Liver (tissue), 9 donors: ENCODE measurements around the gene AIPL1. TPM values are rescaled to one million over a fixed set of nuclear protein-coding genes. Genes with fewer than 3 reads are reported as not detected.

Source experiments
- DNase-seq: peaks from one replicate; pipeline ENCODE4 v3.0.0-alpha.2; 2017; ENCODE audit warnings: low spot score
- H3K27ac ChIP-seq, 2 donors: one replicate each; pipeline ENCODE4 v1.7.0; 2013; ENCODE audit warnings: inconsistent platforms in 2 of 2, low read length in 2 of 2, control low read depth in 1 of 2, low read depth in 1 of 2, mild to moderate bottlenecking in 1 of 2
- H3K27me3 ChIP-seq, 4 donors: one replicate each; pipeline versions ENCODE4 v1.6.1 to v1.7.0; 2013; ENCODE audit warnings: low read length in 3 of 4, inconsistent platforms in 1 of 4, mild to moderate bottlenecking in 1 of 4, moderate library complexity in 1 of 4; ENCODE audit not compliant: control insufficient read depth in 4 of 4, insufficient read depth in 4 of 4
- H3K36me3 ChIP-seq, 4 donors: one replicate each; pipeline versions ENCODE4 v1.6.1 to v1.7.0; 2013; ENCODE audit warnings: low read length in 3 of 4, mild to moderate bottlenecking in 3 of 4, low read depth in 1 of 4, moderate library complexity in 1 of 4; ENCODE audit not compliant: control insufficient read depth in 4 of 4, insufficient read depth in 3 of 4
- H3K4me1 ChIP-seq, 4 donors: one replicate each; pipeline versions ENCODE4 v1.6.1 to v1.7.0; 2013; ENCODE audit warnings: low read length in 3 of 4, mild to moderate bottlenecking in 3 of 4, moderate library complexity in 1 of 4; ENCODE audit not compliant: control insufficient read depth in 4 of 4, insufficient read depth in 4 of 4
- H3K4me3 ChIP-seq, 3 donors: one replicate each; pipeline versions ENCODE4 v1.6.1 to v1.7.0; 2013; ENCODE audit warnings: low read length in 3 of 3, control low read depth in 1 of 3, low read depth in 1 of 3, mild to moderate bottlenecking in 1 of 3
- H3K9ac ChIP-seq, 2 donors: one replicate each; pipeline ENCODE4 v1.7.0; 2013; ENCODE audit warnings: low read length in 2 of 2, mild to moderate bottlenecking in 2 of 2, moderate library complexity in 2 of 2, control low read depth in 1 of 2, low read depth in 1 of 2
- H3K9me3 ChIP-seq, 4 donors: one replicate each; pipeline versions ENCODE4 v1.6.1 to v1.7.0; 2013; ENCODE audit warnings: low read length in 3 of 4; ENCODE audit not compliant: control insufficient read depth in 4 of 4
- EGR1 ChIP-seq, 2 donors: IDR thresholded peaks; 2 replicates each; pipeline ENCODE4 v1.6.1; 2016 to 2018; ENCODE audit warnings: antibody characterized with exemption in 2 of 2, low read depth in 2 of 2
- FOXA2 ChIP-seq: IDR thresholded peaks from 2 replicates; pipeline ENCODE4 v1.6.1; 2016; ENCODE audit warnings: antibody characterized with exemption
- GABPA ChIP-seq, 2 donors: IDR thresholded peaks in 1 of 2; conservative IDR thresholded peaks in 1 of 2; 2 replicates each; pipeline ENCODE4 v1.6.1; 2016; ENCODE audit warnings: antibody characterized with exemption in 2 of 2, mild to moderate bottlenecking in 1 of 2, moderate library complexity in 1 of 2
- HNF4A ChIP-seq, 2 donors: conservative IDR thresholded peaks; 2 replicates each; pipeline ENCODE4 v1.6.1; 2016; ENCODE audit warnings: antibody characterized with exemption in 2 of 2, mild to moderate bottlenecking in 2 of 2
- HNF4G ChIP-seq: IDR thresholded peaks from 2 replicates; pipeline ENCODE4 v1.6.1; 2016; ENCODE audit warnings: antibody characterized with exemption
- JUND ChIP-seq, 2 donors: IDR thresholded peaks; 2 replicates each; pipeline ENCODE4 v1.6.1; 2016; ENCODE audit warnings: antibody characterized with exemption in 2 of 2
- NR2F2 ChIP-seq: IDR thresholded peaks from 2 replicates; pipeline ENCODE4 v1.6.1; 2016; ENCODE audit warnings: antibody characterized with exemption
- RXRA ChIP-seq, 2 donors: IDR thresholded peaks; 2 replicates each; pipeline ENCODE4 v1.6.1; 2017 to 2018; ENCODE audit warnings: antibody characterized with exemption in 2 of 2, mild to moderate bottlenecking in 1 of 2
- TAF1 ChIP-seq: conservative IDR thresholded peaks from 2 replicates; pipeline ENCODE4 v1.6.1; 2016; ENCODE audit warnings: antibody characterized with exemption, mild to moderate bottlenecking
- YY1 ChIP-seq: IDR thresholded peaks from 2 replicates; pipeline ENCODE4 v1.6.1; 2016; ENCODE audit warnings: antibody characterized with exemption, mild to moderate bottlenecking
- WGBS: extraction: QIAGEN DNeasy Blood & Tissue Kit; methylation state at CpG from one replicate; pipeline ENCODE4 v1.1.7; 2013; 5-methylcytosine and 5-hydroxymethylcytosine counted together
- polyA plus RNA-seq, 2 donors: library from polyadenylated mRNA; stranded (reverse) in 1 of 2; unstranded in 1 of 2; fragments of 200-250 nt in 1 of 2; fragments of >200 nt in 1 of 2; fragmentation: Nextera tagmentation in 1 of 2; extraction: Ambion mirVana in 1 of 2; gene quantifications; one replicate each; pipeline versions ENCODE4 v1.2.1 to v1.2.3, GENCODE V29; 2013 to 2015
- total RNA-seq, 2 donors: library from RNA; depleted of rRNA; stranded (reverse); fragments of >200 nt; gene quantifications; one replicate each; pipeline ENCODE4 v1.2.3, GENCODE V29; 2014
- TF ChIP-seq, protein P1 (sequence below): IDR thresholded peaks from 2 replicates; pipeline ENCODE4 v1.6.1; 2016; ENCODE audit warnings: antibody characterized with exemption
- TF ChIP-seq, protein P2 (sequence below): IDR thresholded peaks from 2 replicates; pipeline ENCODE4 v1.6.1; 2016; ENCODE audit warnings: antibody characterized with exemption, mild to moderate bottlenecking
- TF ChIP-seq, protein P3 (sequence below): IDR thresholded peaks from 2 replicates; pipeline ENCODE4 v1.6.1; 2016; ENCODE audit warnings: antibody characterized with exemption
- donor health status: healthy.
- donor health status: healthy.
- donor health status: healthy.
- donor health status: healthy.
- donor health status: healthy.

AIPL1 gene
- total and polyA plus RNA-seq, 4 donors, result not detected

DNA sequence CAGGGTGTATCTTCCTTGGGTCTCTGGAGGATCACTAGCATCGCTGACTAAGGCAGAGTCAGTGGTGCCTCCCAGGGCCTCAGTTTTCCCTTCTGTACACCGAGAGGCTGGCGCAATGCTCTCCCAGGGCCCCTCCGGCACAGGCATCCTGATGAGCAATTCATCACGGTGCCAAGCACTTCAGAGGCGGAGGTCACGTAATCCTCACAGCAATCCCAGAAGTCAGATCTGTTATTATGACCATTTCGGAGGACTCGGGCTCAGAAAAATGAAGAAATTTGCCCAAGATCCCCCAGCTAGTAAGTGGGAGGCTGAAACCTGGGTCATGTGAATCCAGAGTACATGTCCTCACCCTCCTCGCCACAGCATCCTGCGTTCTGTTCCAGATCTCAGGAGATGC, 46.5 kb downstream of the AIPL1 start:
- peaks cover 0 to 2% (median 0%) of the 10 kb centered on the region in 4 donors for H3K27me3 ChIP-seq
- no peaks in the 10 kb centered on the region for H3K36me3 ChIP-seq
- H3K9me3 ChIP-seq, result no peaks in the 10 kb centered on the region
- H3K27ac ChIP-seq, result no peak overlapping the region
- H3K4me1 ChIP-seq, result peaks cover 0 to 8% (median 3%) of the 10 kb centered on the region in 4 donors
- no peak overlapping the region for H3K4me3 ChIP-seq
- TF ChIP-seq NR2F2 (no peak), TAF1 (no peak), HNF4G (no peak), EGR1 (IDR thresholded peaks at IDR 0.05; ENCODE audit: low read depth in 2 of 2) (no peak), RXRA (IDR thresholded peaks at IDR 0.05) (no peak), YY1 (no peak), FOXA2 (no peak), JUND (IDR thresholded peaks at IDR 0.05) (no peak), HNF4A (conservative IDR thresholded peaks at IDR 0.05) (no peak)
- TF ChIP-seq, protein P1, sequence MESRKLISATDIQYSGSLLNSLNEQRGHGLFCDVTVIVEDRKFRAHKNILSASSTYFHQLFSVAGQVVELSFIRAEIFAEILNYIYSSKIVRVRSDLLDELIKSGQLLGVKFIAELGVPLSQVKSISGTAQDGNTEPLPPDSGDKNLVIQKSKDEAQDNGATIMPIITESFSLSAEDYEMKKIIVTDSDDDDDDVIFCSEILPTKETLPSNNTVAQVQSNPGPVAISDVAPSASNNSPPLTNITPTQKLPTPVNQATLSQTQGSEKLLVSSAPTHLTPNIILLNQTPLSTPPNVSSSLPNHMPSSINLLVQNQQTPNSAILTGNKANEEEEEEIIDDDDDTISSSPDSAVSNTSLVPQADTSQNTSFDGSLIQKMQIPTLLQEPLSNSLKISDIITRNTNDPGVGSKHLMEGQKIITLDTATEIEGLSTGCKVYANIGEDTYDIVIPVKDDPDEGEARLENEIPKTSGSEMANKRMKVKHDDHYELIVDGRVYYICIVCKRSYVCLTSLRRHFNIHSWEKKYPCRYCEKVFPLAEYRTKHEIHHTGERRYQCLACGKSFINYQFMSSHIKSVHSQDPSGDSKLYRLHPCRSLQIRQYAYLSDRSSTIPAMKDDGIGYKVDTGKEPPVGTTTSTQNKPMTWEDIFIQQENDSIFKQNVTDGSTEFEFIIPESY, result no peak
- 90% methylated on average over 11 of the region's 11 CpGs for WGBS
- DNase-seq, result no peak
- no peak overlapping the region for H3K9ac ChIP-seq

DNA sequence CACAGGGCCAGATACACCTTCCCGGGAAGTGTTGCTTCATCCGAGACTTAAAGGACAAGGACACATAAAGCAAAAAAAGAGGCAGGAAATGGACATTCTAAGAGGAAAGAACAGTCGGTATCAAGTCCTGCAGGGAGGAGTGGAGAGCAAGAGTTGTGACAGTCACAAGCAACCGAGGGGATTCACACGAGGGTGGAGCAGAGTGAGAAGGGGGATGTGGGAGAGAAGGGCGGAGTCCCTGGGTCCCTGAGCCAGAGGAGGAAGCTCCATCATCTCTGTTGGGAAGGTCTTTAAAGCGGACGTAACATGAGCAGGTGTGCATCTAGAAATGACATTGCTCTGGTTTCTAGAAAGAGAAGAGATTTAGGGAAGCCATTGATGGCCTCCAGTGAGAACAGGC, 47.1 kb downstream of the AIPL1 start:
- no peak for DNase-seq
- WGBS, result 68% methylated on average over 8 of the region's 8 CpGs

More for the DNA sequence above, 47.1 kb downstream of the AIPL1 start:
- Histone ChIP-seq H3K9me3 (no peaks in the 10 kb centered on the region), H3K27me3 (peaks cover 0 to 2% (median 0%) of the 10 kb centered on the region in 4 donors), H3K36me3 (no peaks in the 10 kb centered on the region), H3K4me1 (peaks cover 0 to 5% (median 2%) of the 10 kb centered on the region in 4 donors), H3K9ac (no peak overlapping the region), H3K27ac (no peak overlapping the region), H3K4me3 (no peak overlapping the region)
- no peak for TF ChIP-seq YY1
- no peak for TF ChIP-seq GABPA (IDR thresholded peaks at IDR 0.05 in 1 of 2, conservative IDR thresholded peaks at IDR 0.05 in 1 of 2)
- TF ChIP-seq, protein P2, sequence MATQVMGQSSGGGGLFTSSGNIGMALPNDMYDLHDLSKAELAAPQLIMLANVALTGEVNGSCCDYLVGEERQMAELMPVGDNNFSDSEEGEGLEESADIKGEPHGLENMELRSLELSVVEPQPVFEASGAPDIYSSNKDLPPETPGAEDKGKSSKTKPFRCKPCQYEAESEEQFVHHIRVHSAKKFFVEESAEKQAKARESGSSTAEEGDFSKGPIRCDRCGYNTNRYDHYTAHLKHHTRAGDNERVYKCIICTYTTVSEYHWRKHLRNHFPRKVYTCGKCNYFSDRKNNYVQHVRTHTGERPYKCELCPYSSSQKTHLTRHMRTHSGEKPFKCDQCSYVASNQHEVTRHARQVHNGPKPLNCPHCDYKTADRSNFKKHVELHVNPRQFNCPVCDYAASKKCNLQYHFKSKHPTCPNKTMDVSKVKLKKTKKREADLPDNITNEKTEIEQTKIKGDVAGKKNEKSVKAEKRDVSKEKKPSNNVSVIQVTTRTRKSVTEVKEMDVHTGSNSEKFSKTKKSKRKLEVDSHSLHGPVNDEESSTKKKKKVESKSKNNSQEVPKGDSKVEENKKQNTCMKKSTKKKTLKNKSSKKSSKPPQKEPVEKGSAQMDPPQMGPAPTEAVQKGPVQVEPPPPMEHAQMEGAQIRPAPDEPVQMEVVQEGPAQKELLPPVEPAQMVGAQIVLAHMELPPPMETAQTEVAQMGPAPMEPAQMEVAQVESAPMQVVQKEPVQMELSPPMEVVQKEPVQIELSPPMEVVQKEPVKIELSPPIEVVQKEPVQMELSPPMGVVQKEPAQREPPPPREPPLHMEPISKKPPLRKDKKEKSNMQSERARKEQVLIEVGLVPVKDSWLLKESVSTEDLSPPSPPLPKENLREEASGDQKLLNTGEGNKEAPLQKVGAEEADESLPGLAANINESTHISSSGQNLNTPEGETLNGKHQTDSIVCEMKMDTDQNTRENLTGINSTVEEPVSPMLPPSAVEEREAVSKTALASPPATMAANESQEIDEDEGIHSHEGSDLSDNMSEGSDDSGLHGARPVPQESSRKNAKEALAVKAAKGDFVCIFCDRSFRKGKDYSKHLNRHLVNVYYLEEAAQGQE, result no peak
- TF ChIP-seq, protein P3, sequence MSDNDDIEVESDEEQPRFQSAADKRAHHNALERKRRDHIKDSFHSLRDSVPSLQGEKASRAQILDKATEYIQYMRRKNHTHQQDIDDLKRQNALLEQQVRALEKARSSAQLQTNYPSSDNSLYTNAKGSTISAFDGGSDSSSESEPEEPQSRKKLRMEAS, result no peak
